Hematopoietic multipotent progenitor cell treated with erythropoietin and hydrocortisone succinate and interleukin-3 and kit ligand, for 15 days (in vitro differentiated cells): ENCODE data around the gene RELA.
"Not testable (repeated sequence)": the region's sequence is repeated elsewhere in the genome, so short reads cannot be mapped to it uniquely, and the experiment has no call there.

Experiments used
- DNase-seq: peaks from one replicate; pipeline ENCODE4 v3.0.0-alpha.2; 2015; ENCODE audit warnings: low spot score

The RELA gene

DNA sequence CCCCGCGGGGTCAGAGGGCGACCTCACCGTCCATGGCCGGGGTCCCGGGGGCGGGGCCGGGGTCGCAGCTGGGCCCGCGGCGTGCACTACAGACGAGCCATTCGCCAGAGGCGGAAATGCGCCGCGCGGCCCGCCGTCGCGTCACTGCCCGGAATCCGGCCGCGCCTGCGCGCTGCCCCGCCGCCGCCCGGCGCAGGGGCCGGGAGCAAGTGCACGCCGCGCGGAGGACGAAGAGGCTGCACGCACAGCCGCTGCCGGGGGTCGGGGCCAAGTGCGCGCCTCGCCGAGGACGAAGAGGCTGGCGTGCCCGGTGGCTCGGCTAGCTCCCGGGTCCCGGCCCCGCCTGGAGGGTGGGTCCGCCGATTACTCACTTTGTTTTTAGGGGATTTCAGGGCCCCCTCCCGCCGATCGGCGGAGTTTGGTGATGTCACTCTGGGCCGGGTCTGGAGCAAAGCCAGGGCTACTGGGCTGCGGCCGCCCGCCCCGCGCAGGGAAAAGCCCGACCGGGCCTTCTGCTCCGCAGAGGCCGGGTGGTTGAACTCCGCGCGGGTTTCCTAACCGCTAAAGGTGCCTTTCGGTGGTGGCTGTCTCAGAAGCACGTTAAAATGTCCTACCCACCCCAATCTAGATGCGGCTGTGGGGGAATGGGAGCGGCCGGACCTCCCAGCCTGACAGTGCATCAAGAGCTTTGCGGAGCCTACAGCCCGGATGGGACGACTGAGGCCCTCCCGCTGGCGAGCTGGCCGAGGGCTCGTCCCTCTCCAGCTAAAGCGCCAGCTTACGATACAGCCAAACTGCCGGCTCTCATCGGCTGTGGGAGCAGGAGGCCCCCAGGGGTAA lies at the start of gene RELA:
Gene RELA, minus strand, starts transcription at position 118 of the 840 bp plus-strand sequence. Its CDS starts 84 bp downstream, at position 34.
- peak; percentile 92 for DNase-seq

DNA sequence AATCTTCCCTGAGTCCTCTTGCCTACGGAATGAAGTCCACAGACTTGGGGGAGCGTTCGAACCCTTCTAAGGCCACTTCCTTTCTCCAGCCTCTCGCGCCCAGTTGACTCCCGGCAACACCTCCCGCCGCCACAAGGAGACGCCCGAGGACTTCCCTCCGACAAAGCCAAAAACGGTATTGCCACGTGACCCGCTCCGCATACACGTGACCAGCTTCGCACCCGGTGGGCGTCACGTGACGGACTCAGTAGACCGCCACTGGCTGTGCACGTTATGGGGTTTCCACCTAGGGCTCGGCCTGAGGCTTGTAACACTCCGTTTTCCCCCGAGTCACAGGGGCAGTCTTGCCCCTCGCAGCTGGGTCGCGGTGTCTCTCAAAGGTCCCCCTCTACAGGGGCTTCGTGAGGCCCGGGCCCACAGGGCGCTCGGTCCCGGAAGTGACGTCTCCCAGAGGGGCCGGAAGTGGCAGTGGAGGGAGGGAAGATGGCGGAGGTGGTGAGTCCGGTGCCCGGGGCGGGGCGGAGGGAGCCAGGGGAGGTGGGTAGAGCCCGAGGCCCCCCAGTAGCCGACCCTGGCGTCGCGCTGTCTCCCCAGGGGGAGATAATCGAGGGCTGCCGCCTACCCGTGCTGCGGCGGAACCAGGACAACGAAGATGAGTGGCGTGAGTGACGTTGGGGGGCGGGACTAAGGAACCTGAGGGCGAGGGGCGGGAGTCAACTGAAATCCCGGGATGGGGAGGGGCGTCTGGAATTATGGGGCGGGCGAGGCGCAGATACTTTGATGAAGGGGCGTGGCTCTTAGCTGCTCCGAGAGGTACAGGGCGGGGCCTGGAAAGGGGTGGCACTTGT lies 49.3 kb upstream of the RELA start, which contains the start of gene KAT5:
Gene KAT5, plus strand, starts transcription at position 468 of the 848 bp plus-strand sequence. Its CDS starts 16 bp downstream, at position 484.
- DNase-seq = peak; percentile 99

DNA sequence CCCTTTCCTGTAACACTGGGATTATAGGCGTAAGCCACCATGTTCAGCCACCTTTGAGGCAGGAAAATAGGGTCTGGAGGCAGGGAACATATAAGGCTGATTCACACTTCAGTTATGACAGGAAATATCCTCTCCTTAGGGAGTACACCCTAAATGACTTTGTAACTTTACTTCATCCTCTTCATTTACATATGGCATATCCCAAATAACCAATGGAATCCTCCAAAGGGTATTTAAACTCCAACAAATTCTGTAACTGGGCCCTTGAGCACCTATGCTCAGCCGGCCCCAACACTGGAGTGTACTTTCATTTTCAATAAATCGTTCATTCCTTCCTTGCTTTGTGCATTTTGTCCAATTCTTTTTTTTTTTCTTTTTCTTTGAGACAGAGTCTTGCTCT lies 47.7 kb upstream of the RELA start:
- no peak for DNase-seq

DNA sequence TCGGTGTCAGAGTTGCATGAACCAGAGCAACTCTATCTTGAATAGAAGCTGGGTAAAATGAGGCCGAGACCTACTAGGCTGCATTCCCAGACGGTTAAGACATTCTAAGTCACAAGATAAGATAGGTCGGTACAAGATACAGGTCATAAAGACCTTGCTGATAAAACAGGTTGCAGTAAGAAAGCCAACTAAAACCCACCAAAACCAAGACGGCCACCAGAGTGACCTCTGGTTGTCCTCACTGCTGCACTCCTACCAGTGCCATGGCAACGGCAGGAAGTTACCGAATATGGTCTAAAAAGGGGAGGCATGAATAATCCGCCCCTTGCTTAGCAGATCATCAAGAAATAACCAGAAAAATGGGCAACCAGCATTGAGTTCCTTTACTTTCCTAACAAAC lies 46.9 kb upstream of the RELA start:
- DNase-seq = no peak

DNA sequence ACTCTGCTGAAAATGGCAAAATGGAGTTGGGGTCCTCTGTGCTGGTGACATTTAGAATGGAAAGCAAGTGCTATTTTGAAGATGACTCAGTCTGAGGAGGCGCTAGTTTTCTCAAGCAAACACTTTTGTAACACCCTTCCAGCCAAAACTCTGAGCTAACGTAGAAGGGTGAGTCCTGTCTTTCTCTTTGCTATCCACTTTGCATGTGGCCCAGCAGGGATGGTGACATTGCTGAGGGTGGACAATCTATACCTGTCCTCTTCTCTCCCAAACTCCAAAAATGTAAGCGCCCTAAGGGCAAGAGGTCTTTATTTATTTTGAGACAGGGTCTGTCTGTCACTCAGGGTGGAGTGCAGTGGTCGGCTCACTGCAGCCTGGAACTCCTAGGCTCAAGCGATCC lies 45.7 kb upstream of the RELA start:
- no peak for DNase-seq

DNA sequence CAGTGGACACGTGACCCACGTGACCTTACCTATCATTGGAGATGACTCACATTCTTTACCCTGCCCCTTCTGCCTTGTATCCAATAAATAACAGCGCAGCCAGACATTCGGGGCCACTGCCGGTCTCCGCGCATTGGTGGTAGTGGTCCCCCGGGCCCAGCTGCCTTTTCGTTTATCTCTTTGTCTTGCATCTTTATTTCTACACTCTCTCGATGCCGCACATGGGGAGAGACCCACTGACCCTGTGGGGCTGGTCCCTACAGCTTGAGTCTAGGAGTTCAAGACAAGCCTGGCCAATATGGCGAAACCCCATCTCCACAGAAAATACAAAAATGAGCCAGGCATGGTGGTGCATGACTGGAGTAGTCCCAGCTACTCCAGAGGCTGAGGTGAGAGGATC lies 44.3 kb upstream of the RELA start:
- not testable (repeated sequence) for DNase-seq

DNA sequence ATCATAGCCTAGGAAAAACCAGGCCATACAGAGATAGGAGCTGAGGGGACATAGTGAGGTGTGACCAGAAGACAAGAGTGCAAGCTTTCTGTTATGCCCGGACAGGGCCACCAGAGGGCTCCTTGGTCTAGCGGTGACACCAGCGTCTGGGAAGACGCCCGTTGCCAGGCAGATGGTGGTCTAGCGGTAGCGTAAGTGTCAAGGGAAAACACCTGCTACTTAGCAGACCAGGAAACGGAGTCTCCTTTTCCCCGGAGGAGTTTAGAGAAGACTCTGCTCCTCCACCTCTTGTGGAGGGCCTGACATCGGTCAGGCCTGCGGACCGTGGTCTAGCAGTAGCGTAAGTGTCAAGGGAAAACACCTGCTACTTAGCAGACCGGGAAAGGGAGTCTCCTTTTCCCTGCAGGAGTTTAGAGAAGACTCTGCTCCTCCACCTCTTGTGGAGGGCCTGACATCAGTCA lies 43.6 kb upstream of the RELA start:
- peak; percentile 47 for DNase-seq

DNA sequence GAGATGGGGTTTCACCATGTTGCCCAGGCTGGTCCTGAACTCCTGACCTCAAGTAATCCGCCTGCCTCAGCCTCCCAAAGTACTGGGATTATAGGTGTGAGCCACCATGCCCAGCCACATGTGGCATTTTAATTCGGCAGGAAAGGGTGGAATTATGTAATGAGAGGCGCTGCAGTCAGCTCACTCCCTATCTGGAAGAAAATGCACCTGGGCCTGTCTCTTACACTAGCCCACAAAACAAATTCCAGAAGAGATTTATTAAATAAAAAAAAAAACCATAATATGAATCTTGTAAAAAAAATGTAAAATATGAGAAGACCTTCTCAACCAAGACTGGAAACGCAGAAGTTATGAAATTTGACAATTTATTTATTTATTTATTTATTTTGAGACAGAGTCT lies 41.1 kb upstream of the RELA start:
- DNase-seq = no peak

DNA sequence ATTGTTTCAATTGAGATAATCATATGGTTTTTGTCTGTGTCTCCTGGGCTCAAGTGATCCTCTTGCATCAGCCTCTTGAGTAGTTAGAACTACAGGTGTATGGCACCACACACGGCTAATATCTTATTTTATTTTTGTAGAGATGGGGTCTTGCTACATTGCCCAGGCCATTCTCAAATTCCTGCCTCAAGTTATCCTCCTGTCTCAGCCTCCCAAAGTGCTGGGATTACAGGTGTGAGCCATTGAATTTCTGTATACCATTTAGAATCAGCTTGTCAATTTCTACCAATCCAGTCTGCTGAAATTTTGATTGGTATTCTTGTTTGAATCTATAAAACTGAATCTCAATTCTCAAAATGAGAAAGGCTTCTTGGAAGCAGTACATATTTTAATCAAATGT lies 39.0 kb upstream of the RELA start:
- no peak for DNase-seq

DNA sequence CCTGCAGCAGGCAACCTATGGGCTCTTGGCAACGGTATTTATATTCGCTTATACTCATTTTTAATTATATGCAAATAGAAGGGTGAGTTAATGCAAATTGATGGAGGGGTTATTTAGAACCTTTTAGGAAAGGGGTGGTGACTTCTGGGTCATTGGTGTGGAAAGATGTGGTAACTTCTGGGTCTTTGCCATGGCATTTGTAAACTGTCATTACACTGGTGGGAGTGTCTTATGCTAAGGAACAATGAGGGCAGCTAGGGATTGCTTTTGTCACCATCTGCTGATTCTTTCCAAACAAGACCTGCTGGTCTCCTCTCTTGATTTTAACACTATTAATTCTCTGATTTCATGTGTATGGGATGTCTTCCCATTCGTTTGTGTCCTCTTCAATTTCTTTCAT lies 37.7 kb upstream of the RELA start:
- DNase-seq = no peak

DNA sequence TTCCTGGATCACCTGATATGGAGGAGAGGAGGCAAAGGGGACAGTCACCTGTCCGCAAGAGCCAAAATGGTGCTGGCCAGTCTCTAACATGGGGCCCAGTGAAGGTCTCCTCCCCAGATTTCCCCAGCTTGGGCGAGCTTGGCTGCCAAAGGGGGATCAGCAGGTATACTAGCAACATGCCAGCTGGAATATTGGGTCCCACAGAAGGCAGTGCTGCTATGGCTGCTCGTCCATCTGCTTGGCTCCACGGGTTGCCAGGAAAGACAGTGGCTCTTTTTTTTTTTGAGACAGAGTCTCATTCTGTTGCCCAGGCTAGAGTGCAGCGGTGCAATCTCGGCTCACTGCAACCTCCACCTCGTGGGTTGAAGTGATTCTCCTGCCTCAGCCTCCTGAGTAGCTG lies 36.6 kb upstream of the RELA start:
- no peak for DNase-seq

DNA sequence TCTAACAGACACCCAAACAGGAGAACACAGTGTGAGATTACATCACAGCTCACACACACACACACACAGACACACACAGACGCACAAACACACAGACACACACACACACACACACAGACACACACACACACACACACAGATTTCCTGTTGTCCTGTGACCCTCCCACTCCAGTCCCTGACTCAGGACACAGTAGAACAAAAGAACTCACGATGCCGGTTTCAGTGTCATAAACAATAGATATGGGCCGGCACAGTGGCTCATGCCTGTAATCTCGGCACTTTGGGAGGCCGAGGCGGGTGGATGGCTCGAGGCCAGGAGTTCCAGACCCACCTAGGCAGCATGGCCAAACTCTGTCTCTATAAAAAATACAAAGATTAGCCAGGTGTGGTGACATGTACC lies 35.5 kb upstream of the RELA start:
- no peak for DNase-seq

DNA sequence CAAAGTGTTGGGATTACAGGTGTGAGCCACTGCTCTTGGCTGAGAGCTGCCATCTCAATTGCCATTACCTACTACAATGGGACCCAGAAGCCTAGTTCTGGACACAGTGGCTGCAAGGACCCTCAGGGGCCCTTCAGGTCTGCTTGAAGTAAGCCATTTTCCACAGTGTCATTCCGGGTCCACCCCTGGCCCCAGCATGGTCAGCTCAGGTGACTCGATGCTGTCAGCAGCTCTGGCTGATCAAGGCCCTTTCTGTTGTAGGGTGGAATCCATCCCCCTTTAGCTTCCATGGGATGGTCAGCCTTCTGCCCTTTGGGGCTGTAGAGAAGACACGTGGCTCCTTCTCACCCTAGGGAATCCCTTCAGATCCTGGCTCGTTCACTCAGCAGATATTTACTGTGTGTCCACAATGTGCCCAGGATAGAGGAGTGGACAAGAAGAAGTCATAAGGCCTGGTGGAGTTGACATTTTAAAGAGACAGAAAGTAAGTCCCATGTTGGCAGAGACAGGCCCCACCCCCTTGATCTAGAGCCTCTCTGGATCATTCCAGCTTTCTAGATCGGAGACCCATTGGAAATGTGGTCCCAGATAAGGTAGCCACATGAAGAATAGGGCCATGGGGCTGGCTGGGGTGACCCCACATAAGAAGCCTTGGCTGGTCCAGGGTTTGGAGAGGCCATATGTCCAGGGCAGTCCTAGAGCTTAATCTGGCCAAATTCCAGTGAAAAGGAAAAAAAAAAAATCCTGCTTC lies 34.3 kb upstream of the RELA start:
- no peak for DNase-seq

DNA sequence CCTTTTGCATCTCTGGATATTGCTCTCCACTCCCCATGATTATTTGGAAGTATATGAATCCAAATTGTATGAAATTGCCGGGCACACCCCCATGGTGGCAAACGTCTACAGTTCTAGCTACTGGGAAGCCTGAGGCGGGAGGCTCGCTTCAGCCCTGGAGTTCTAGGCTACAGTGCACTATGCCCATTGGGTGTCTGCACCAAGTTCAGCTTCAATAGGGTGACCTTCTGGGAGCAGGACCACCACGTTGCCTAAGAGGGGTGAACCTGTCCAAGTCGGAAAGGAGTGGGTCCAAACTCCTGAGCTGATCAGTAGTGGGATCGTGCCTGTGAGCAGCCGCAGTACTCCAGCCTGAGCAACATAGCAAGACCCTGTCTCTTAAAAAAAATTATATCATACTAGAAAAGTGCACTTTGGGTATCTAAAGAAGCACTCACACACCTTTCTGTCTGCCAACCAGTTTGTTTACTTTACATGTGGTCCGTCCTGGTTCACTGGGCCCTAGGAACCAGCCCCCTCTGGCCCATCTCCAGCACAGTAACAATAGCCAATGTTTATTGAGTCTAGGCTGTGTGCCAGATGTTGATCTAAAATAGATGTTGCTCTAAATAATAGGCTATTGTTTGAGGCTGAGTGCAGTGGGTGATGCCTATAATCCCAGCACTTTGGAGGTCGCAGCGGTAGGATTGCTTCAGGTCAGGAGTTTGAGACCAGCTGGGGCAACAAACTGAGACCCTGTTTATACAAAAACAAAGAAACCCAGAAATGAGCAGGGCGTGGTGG lies 32.9 kb upstream of the RELA start:
- DNase-seq = no peak

DNA sequence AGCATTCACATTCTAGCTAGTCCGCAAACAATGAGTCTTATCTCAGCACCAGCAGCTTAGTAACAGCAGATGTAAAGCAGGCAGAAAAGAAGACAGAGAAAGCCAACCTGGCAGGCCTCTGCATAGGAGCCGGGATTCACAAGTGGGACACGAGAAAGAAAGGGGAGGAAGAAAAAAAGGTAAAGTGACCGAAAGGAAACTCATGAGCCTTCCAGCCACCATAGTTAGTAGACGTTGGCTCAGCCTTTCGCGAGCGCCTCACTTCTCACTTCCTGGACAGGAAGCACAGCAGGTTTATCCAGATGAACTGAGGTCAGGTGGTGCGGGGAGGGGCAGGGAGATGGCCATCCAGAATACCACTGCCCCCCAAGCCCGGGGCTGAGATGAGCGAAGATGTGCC lies 29.7 kb upstream of the RELA start:
- DNase-seq = no peak

DNA sequence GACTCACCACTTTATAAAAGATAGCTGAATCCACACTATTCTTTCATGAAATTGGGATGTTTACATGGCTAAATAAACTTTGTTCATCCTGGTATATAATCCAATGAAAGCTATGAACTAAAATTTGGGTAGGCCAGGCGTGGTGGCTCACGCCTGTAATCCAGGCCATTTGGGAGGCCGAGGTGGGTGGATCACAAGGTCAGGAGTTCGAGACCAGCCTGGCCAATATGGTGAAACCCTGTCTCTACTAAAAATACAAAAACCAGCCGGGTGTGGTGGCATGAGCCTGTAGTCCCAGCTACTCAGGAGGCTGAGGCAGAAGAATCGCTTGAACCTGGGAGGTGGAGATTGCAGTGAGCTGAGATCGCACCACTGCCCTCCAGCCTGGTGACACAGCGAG lies 29.1 kb upstream of the RELA start:
- not testable (repeated sequence) for DNase-seq

DNA sequence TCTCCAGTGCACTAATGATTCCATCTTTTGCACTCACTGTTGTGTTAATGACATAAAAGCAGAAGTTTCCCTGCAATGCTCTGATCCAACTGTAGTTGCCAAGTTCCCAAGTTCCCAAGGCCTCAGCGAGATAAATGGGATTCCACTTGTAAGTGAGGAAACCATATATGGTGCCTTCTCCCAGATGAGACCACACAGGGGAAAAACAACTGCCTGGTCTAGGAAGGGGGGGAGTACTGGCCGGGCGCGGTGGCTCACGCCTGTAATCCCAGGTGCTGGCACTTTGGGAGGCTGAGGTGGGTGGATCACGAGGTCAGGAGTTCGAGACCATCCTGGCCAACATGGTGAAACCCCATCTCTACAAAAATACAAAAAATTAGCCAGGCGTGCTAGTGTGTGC lies 23.3 kb upstream of the RELA start:
- DNase-seq = no peak

DNA sequence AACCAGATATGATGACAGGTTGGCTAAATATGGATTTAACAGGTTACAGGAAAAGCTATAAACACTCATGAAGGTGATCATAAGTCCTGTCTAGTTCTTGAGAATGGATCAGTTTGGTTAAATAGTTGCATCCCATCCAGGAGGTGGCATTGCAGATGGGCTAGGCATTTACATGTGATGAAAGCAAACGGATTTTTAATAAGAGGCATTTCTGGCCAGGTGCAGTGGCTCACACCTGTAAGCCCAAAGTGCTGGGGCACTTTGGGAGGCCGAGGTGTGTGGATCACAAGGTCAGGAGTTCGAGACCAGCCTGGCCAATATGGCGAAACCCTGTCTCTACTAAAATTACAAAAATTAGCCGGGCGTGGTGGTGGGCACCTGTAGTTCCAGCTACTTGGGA lies 20.8 kb upstream of the RELA start:
- DNase-seq = not testable (repeated sequence)

DNA sequence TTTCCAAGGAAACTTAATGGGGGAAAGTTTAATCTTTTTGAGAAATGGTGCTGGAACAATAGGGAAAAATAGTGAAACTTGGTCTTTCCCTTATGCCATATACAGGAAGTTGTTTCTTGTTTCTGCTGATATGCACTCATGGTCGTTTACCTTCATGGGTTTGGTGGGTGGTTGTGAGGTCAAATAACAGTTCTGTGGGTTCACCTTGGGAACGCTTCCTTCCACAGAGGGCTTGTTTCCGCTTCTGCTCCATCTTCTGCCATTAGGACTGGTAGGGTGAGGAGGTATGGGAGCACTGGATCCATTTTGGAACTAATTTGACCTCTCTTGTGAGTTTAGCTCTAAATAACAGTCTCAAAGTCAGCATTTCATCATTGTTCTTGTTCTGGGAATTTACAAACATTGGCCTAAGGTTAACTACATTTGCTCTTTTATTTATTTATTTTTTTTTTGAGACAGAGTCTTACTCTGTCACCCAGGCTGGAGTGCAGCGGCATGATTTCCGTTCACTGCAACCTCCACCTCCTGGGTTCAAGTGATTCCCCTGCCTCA lies 17.6 kb upstream of the RELA start:
- no peak for DNase-seq

DNA sequence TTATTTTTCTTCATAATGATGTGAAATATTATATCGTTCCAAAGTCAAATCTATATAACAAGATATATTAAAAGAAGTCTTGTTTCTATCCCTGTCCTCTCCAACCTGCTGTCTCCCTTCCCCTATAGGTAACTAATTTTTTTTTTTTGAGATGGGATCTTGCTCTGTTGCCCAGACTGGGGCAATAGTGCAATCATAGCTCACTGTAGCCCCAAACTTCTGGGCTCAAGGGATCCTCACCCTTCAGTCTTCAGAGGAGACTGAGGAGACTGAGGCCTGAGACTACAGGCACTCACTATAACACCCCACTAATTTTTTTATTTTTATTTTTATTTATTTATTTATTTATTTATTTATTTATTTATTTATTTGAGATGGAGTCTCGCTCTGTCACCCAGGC lies 10.3 kb upstream of the RELA start:
- DNase-seq = no peak

DNA sequence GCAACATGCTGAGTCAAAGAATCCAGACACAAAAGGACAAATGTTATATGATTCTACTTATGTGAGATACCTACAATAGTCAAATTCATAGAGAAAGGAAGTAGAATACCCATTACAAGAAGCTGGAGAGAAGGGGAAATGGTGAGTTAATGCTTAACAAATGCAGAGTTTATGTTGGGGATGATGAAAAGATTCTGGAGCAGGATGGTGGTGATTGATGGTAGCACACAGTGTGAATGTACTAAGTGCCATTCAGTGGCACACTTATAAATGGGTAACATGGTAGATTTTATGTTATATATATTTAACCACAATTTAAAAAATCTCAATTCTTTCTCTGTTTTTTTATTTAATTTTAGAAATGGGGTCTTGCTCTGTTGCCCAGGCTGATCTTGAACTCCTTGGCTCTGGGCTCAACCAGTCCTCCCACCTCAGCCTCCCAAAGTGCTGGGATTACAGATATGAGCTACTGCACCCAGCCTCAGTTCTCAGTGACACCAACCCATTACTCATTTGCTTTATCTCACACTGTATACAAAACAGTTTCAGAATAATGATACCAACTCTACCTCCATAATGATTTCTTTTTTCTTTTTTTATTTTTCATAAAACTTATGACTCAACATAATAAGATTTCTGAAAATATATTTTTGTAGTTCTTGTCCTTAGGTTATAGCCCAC lies 9.6 kb upstream of the RELA start:
- no peak for DNase-seq
